H9 (cell line): ENCODE measurements around the gene ZC3H15. TPM values are rescaled to one million over a fixed set of nuclear protein-coding genes. Genes with fewer than 3 reads are reported as not detected.

Experiments
- DNase-seq: peaks from one replicate; pipeline ENCODE4 v3.0.0-alpha.2; 2017
- H2AFZ ChIP-seq: one replicate; pipeline ENCODE4 v1.6.1; 2013; ENCODE audit warnings: mild to moderate bottlenecking, low read length, control low read depth, moderate library complexity
- H2AK5ac ChIP-seq: 2 replicates; pipeline ENCODE4 v1.6.1; 2013; ENCODE audit warnings: low read length, control low read depth, mixed read lengths; ENCODE audit not compliant: insufficient read length
- H2BK120ac ChIP-seq: one replicate; pipeline ENCODE4 v1.6.1; 2013; ENCODE audit warnings: low read depth, mild to moderate bottlenecking, low read length, control low read depth, inconsistent platforms; ENCODE audit not compliant: poor library complexity, severe bottlenecking
- H2BK12ac ChIP-seq: 2 replicates; pipeline ENCODE4 v1.6.1; 2013; ENCODE audit warnings: low read length, control low read depth, mixed read lengths, low read depth; ENCODE audit not compliant: insufficient read length
- H2BK15ac ChIP-seq: 2 replicates; pipeline ENCODE4 v1.6.1; 2013; ENCODE audit warnings: low read depth, low read length, control low read depth
- H2BK20ac ChIP-seq: one replicate; pipeline ENCODE4 v1.6.1; 2013; ENCODE audit warnings: low read depth, mild to moderate bottlenecking, low read length, control low read depth, inconsistent platforms; ENCODE audit not compliant: poor library complexity, severe bottlenecking
- H2BK5ac ChIP-seq: 2 replicates; pipeline ENCODE4 v1.6.1; 2013; ENCODE audit warnings: low read length, control low read depth, mixed read lengths; ENCODE audit not compliant: insufficient read length
- H3K14ac ChIP-seq: 2 replicates; pipeline ENCODE4 v1.6.1; 2013; ENCODE audit warnings: low read length, control low read depth; ENCODE audit not compliant: insufficient read depth
- H3K18ac ChIP-seq: 2 replicates; pipeline ENCODE4 v1.6.1; 2013; ENCODE audit warnings: low read depth, mild to moderate bottlenecking, mixed read lengths, low read length, control low read depth; ENCODE audit not compliant: insufficient read length
- H3K23ac ChIP-seq: 2 replicates; pipeline ENCODE4 v1.6.1; 2013; ENCODE audit warnings: low read length, control low read depth, mixed read lengths, low read depth; ENCODE audit not compliant: insufficient read length
- H3K23me2 ChIP-seq: 2 replicates; pipeline ENCODE4 v1.6.1; 2013; ENCODE audit warnings: low read depth, mild to moderate bottlenecking, mixed read lengths, low read length, control low read depth; ENCODE audit not compliant: insufficient read length, poor library complexity, severe bottlenecking
- H3K27ac ChIP-seq: 2 replicates; pipeline ENCODE4 v1.5.1; 2013; ENCODE audit warnings: low read length, control low read depth, mixed read lengths, low read depth; ENCODE audit not compliant: insufficient read length
- H3K27me3 ChIP-seq: 2 replicates; pipeline ENCODE4 v1.6.1; 2013; ENCODE audit warnings: low read length, control low read depth, inconsistent platforms; ENCODE audit not compliant: insufficient read depth
- H3K4ac ChIP-seq: 2 replicates; pipeline ENCODE4 v1.6.1; 2013; ENCODE audit warnings: low read depth, mild to moderate bottlenecking, control low read depth, inconsistent platforms, low read length, moderate library complexity
- H3K4me1 ChIP-seq: 2 replicates; pipeline ENCODE4 v1.6.1; 2013; ENCODE audit warnings: low read length, control low read depth, inconsistent platforms; ENCODE audit not compliant: insufficient read depth
- H3K4me2 ChIP-seq: 2 replicates; pipeline ENCODE4 v1.6.1; 2013; ENCODE audit warnings: low read length, control low read depth, mixed read lengths; ENCODE audit not compliant: insufficient read length, insufficient read depth
- H3K56ac ChIP-seq: 2 replicates; pipeline ENCODE4 v1.6.1; 2013; ENCODE audit warnings: low read depth, mild to moderate bottlenecking, mixed read lengths, low read length, control low read depth; ENCODE audit not compliant: insufficient read length
- H3K79me1 ChIP-seq: 2 replicates; pipeline ENCODE4 v1.6.1; 2013; ENCODE audit warnings: low read depth, mild to moderate bottlenecking, moderate library complexity, low read length, control low read depth, inconsistent platforms; ENCODE audit not compliant: insufficient read depth, poor library complexity, severe bottlenecking
- H3K79me2 ChIP-seq: 2 replicates; pipeline ENCODE4 v1.6.1; 2013; ENCODE audit warnings: low read length, control low read depth, inconsistent platforms; ENCODE audit not compliant: insufficient read depth
- H3K9ac ChIP-seq: 2 replicates; pipeline ENCODE4 v1.6.1; 2013; ENCODE audit warnings: low read length, control low read depth, mixed read lengths; ENCODE audit not compliant: insufficient read length; ENCODE audit errors: extremely low read depth
- H3K9me3 ChIP-seq: one replicate; pipeline ENCODE4 v1.6.1; 2013; ENCODE audit warnings: low read depth, low read length, inconsistent platforms; ENCODE audit not compliant: control insufficient read depth
- H3T11ph ChIP-seq: one replicate; pipeline ENCODE4 v1.6.1; 2013; ENCODE audit warnings: mild to moderate bottlenecking, low read length, control low read depth, inconsistent platforms
- H4K20me1 ChIP-seq: one replicate; pipeline ENCODE4 v1.6.1; 2013; ENCODE audit not compliant: control insufficient read depth, insufficient read length, insufficient read depth
- H4K5ac ChIP-seq: 2 replicates; pipeline ENCODE4 v1.6.1; 2013; ENCODE audit warnings: low read depth, mild to moderate bottlenecking, mixed read lengths, low read length, control low read depth; ENCODE audit not compliant: insufficient read length
- H4K8ac ChIP-seq: replicated peaks from 2 replicates; pipeline ENCODE4 v1.6.1; 2013; ENCODE audit warnings: low read length, control low read depth, mixed read lengths, low read depth; ENCODE audit not compliant: insufficient read length
- H4K91ac ChIP-seq: 2 replicates; pipeline ENCODE4 v1.6.1; 2013; ENCODE audit warnings: low read depth, mild to moderate bottlenecking, moderate library complexity, mixed read lengths, low read length, control low read depth; ENCODE audit not compliant: insufficient read length
- H3K27ac Mint-ChIP-seq, 3 experiments: 2 replicates in 2 of 3; 3 replicates in 1 of 3; pipeline ENCODE4 v1.8.0; 2020 to 2021; ENCODE audit warnings: mixed read lengths in 3 of 3, mild to moderate bottlenecking in 1 of 3, moderate library complexity in 1 of 3
- H3K27me3 Mint-ChIP-seq: 2 replicates; pipeline ENCODE4 v1.8.0; 2021; ENCODE audit warnings: low read depth, mild to moderate bottlenecking, moderate library complexity, mixed read lengths
- H3K36me3 Mint-ChIP-seq, 3 experiments: 2 replicates in 2 of 3; 3 replicates in 1 of 3; pipeline ENCODE4 v1.8.0; 2020 to 2021; ENCODE audit warnings: low read depth in 3 of 3, mixed read lengths in 3 of 3; ENCODE audit not compliant: insufficient read depth in 1 of 3
- H3K4me1 Mint-ChIP-seq, 2 experiments: 2 replicates each; pipeline ENCODE4 v1.8.0; 2020; ENCODE audit warnings: mixed read lengths in 2 of 2
- H3K4me3 Mint-ChIP-seq, 2 experiments: 2 replicates in 1 of 2; 3 replicates in 1 of 2; pipeline ENCODE4 v1.8.0; 2020 to 2021; ENCODE audit warnings: mild to moderate bottlenecking in 2 of 2, mixed read lengths in 2 of 2, moderate library complexity in 1 of 2
- H3K9me3 Mint-ChIP-seq, 2 experiments: 2 replicates in 1 of 2; 3 replicates in 1 of 2; pipeline ENCODE4 v1.8.0; 2020; ENCODE audit warnings: mild to moderate bottlenecking in 2 of 2, mixed read lengths in 2 of 2, moderate library complexity in 1 of 2
- CTCF ChIP-seq: fragments of 200-600 bp; sonication (generic); conservative IDR thresholded peaks from 3 replicates; pipeline ENCODE4 v1.8.0; 2021; ENCODE audit warnings: antibody characterized with exemption, mild to moderate bottlenecking
- WGBS: extraction: QIAGEN DNeasy Blood & Tissue Kit; methylation state at CpG from one replicate; pipeline ENCODE4 v1.1.7; 2013; ENCODE audit warnings: missing lambda C conversion rate, low lambda C conversion rate, mixed read lengths; ENCODE audit not compliant: insufficient read length; ENCODE audit errors: extremely low coverage; 5-methylcytosine and 5-hydroxymethylcytosine counted together
- total RNA-seq: library from RNA; stranded (reverse); gene quantifications from 2 replicates; pipeline ENCODE4 v1.2.1, GENCODE V29; 2021

ZC3H15 gene
- total RNA-seq, 1 experiment from 2014 or later, result 71.3 TPM

DNA sequence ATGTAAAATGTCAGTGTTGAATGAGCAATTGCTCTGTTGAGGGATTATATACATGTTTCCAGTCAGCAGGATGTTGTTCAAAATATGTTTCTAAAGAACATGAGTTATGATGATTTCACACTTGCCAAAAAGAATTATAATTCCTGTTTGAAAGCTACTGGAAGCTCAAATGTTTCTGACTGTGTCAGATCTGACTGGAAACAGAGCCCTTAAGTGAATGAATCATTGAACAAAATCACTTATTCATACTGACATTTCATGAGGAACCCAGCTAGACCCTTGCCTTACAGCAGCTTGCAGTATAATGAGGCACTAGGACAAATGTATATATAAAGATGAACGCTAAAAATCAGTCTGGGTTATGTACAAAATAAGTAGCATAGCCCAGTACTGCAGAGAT is 68.4 kb downstream of the ZC3H15 start:
- Histone ChIP-seq H4K20me1 (no peaks in the 10 kb centered on the region), H2BK120ac (no peak overlapping the region), H3K27ac (no peak overlapping the region), H3K14ac (no peak overlapping the region), H3K23me2 (no peaks in the 10 kb centered on the region), H3K18ac (no peak overlapping the region), H3K79me1 (no peaks in the 10 kb centered on the region), H3K27me3 (no peaks in the 10 kb centered on the region), H3K4ac (no peak overlapping the region), H3T11ph (no peak overlapping the region), H2BK12ac (no peak overlapping the region), H2BK5ac (no peak overlapping the region), H3K56ac (no peak overlapping the region), H3K4me1 (no peaks in the 10 kb centered on the region), H4K8ac (no peak overlapping the region), H2BK20ac (no peak overlapping the region), H2AFZ (no peak overlapping the region), H4K91ac (no peak overlapping the region), H3K4me2 (no peak overlapping the region), H2BK15ac (no peak overlapping the region), H2AK5ac (no peak overlapping the region), H4K5ac (no peak overlapping the region), H3K9me3 (no peaks in the 10 kb centered on the region), H3K23ac (no peak overlapping the region), H3K79me2 (no peaks in the 10 kb centered on the region), H3K9ac (no peak overlapping the region)
- H3K9me3 Mint-ChIP-seq, result no peaks in the 10 kb centered on the region
- TF ChIP-seq CTCF, result no peak
- no CpG with 5 or more reads among the region's 1 CpG for WGBS
- no peaks in the 10 kb centered on the region for H3K4me1 Mint-ChIP-seq
- H3K36me3 Mint-ChIP-seq, result no peaks in the 10 kb centered on the region
- no peaks in the 10 kb centered on the region for H3K27me3 Mint-ChIP-seq
- DNase-seq, result no peak
- H3K27ac Mint-ChIP-seq, result no peak overlapping the region
- H3K4me3 Mint-ChIP-seq, result no peak overlapping the region
